ENCODE results near the gene CDSN.

The CDSN gene

GRCh38 chr6:31114970-31115849 lies 5.0 kb downstream of the CDSN start:
- DNase-seq: peak in 1 of 2 experiments; percentile 8

- DNase-seq: no peak
These were observed 5.7 kb downstream of the CDSN start, which contains the start of gene PSORS1C1 for GRCh38 chr6:31114541-31114878. Gene PSORS1C1, plus strand, starts transcription at chr6:31114800. Its CDS starts 14,833 bp downstream, at chr6:31129633.

- DNase-seq: no peak
These were observed 6.2 kb downstream of the CDSN start for GRCh38 chr6:31113861-31114540.

GRCh38 chr6:31112478-31112877 lies 7.8 kb downstream of the CDSN start, which contains the start of gene C6orf15:
Gene C6orf15, minus strand, starts transcription at chr6:31112575. Its CDS starts 20 bp downstream, at chr6:31112555.
- DNase-seq: no peak

GRCh38 chr6:31111712-31112111 lies 8.5 kb downstream of the CDSN start:
- no peak for DNase-seq

- DNase-seq: peak in 1 of 2 experiments; percentile 6
These were observed 9.2 kb downstream of the CDSN start for GRCh38 chr6:31110825-31111582.

- DNase-seq: no peak
These were observed 13.2 kb downstream of the CDSN start for GRCh38 chr6:31107052-31107451.

- DNase-seq: no peak
These were observed 17.1 kb downstream of the CDSN start for GRCh38 chr6:31103136-31103535.

- no peak for DNase-seq
These were observed 21.8 kb downstream of the CDSN start for GRCh38 chr6:31098449-31098938.

- DNase-seq: no peak
These were observed 23.6 kb downstream of the CDSN start for GRCh38 chr6:31096656-31097055.

- DNase-seq: no peak
These were observed 24.0 kb downstream of the CDSN start for GRCh38 chr6:31096215-31096614.

- no peak for DNase-seq
These were observed 25.8 kb downstream of the CDSN start for GRCh38 chr6:31094389-31094881.

- DNase-seq: no peak
These were observed 27.3 kb downstream of the CDSN start for GRCh38 chr6:31092769-31093505.

- DNase-seq: no peak
These were observed 28.0 kb downstream of the CDSN start for GRCh38 chr6:31092238-31092637.

GRCh38 chr6:31091680-31092079 lies 28.6 kb downstream of the CDSN start:
- no peak for DNase-seq

GRCh38 chr6:31090973-31091364 lies 29.3 kb downstream of the CDSN start:
- no peak for DNase-seq

- no peak for DNase-seq
These were observed 29.8 kb downstream of the CDSN start for GRCh38 chr6:31090275-31090972.

- DNase-seq: peak; percentile 56 to 81
These were observed 32.7 kb downstream of the CDSN start for GRCh38 chr6:31087494-31088089.

- DNase-seq: no peak
These were observed 33.3 kb downstream of the CDSN start for GRCh38 chr6:31086788-31087440.

- peak; percentile 75 to 91 for DNase-seq
These were observed 36.4 kb downstream of the CDSN start for GRCh38 chr6:31083742-31084354.

All from NCI-H524 (cell line).